AML-193 (cell line): ENCODE results near the gene FGF22.
"Not testable (repeated sequence)": the region's sequence is repeated elsewhere in the genome, so short reads cannot be mapped to it uniquely, and the experiment has no call there.

Experiments
- DNase-seq, 2 experiments: peaks; one replicate each; lab custom pipeline; 2025; lab: John Stamatoyannopoulos, UW

FGF22 gene

GRCh38 chr19:607301-608154, 32.2 kb upstream of the FGF22 start:
- no peak for DNase-seq

GRCh38 chr19:608155-609003, 31.3 kb upstream of the FGF22 start:
- DNase-seq = no peak

GRCh38 chr19:609004-609346, 30.7 kb upstream of the FGF22 start:
- no peak for DNase-seq

- DNase-seq = no peak
Observed at GRCh38 chr19:610071-610800, 29.4 kb upstream of the FGF22 start.

- no peak for DNase-seq
Observed at GRCh38 chr19:610801-611480, 28.7 kb upstream of the FGF22 start.

- no peak for DNase-seq
Observed at GRCh38 chr19:611481-611868, 28.2 kb upstream of the FGF22 start.

- DNase-seq = no peak
Observed at GRCh38 chr19:612941-613340, 26.7 kb upstream of the FGF22 start.

- DNase-seq = no peak
Observed at GRCh38 chr19:613732-614567, 25.7 kb upstream of the FGF22 start.

- DNase-seq = no peak
Observed at GRCh38 chr19:615619-616018, 24.1 kb upstream of the FGF22 start.

- no peak for DNase-seq
Observed at GRCh38 chr19:616062-616700, 23.5 kb upstream of the FGF22 start.

GRCh38 chr19:616747-617526, 22.7 kb upstream of the FGF22 start:
- no peak for DNase-seq

GRCh38 chr19:617551-618246, 22.0 kb upstream of the FGF22 start:
- DNase-seq = no peak

- no peak for DNase-seq
Observed at GRCh38 chr19:618247-618619, 21.4 kb upstream of the FGF22 start.

GRCh38 chr19:618674-619285, 20.9 kb upstream of the FGF22 start:
- no peak for DNase-seq

GRCh38 chr19:619286-620002, 20.2 kb upstream of the FGF22 start:
- no peak for DNase-seq

GRCh38 chr19:620166-620862, 19.4 kb upstream of the FGF22 start:
- no peak for DNase-seq

- not testable (repeated sequence) for DNase-seq
Observed at GRCh38 chr19:621191-621590, 18.5 kb upstream of the FGF22 start.
